ENCODE measurements around the gene PPP3R1. TPM values are rescaled to one million over a fixed set of nuclear protein-coding genes. Genes with fewer than 3 reads are reported as not detected.
A peak's percentile ranks its signal among the peaks of the same experiment; 100 is the strongest.

The PPP3R1 gene
- total RNA-seq, 1 experiment from 2014 or later = 83.8 TPM

- CTCF ChIA-PET = interaction anchor here (0.7 kb wide), 1 partner anchor 164 kb away, joined by 7 read pairs; no protein-coding TSS in a partner anchor
- BruUV-seq (replicated peaks) = no TSS peak
- POLR2A ChIA-PET (ENCODE audit: low non-redundant PET) = no interaction called here
Measured at GRCh38 chr2:68188831-68189230, 63.5 kb downstream of the PPP3R1 start.

GRCh38 chr2:68187329-68187728 lies 65.0 kb downstream of the PPP3R1 start:
- H3K4me1 ChIP-seq (ENCODE audit: insufficient read depth, low read length, poor library complexity, severe bottlenecking) = peaks cover 7% of the 10 kb centered on the region
- ChIA-PET CTCF (no interaction called here), POLR2A (ENCODE audit: low non-redundant PET) (no interaction called here)
- no peak overlapping the region for H3K27ac ChIP-seq (ENCODE audit: low read depth, low read length, poor library complexity, severe bottlenecking)
- no peak for TF ChIP-seq CTCF (conservative IDR thresholded peaks at IDR 0.05; ENCODE audit: low read depth, low read length)
- TF ChIP-seq EZH2 (IDR thresholded peaks at IDR 0.05; ENCODE audit: borderline replicate concordance, low read depth, low read length, poor library complexity, severe bottlenecking) = no peak
- H3K27me3 ChIP-seq (replicated peaks; ENCODE audit: insufficient read depth, low read depth, low read length, poor library complexity) = no peaks in the 10 kb centered on the region
- intact Hi-C loops (cut with micrococcal nuclease; ENCODE audit: unreplicated experiment) = no loop called here
- no peak for DNase-seq (ENCODE audit: low spot score)
- no peak overlapping the region for H3K4me3 ChIP-seq (ENCODE audit: low read depth, low read length, poor library complexity, severe bottlenecking)
- peaks cover 26% of the 10 kb centered on the region for H3K36me3 ChIP-seq (ENCODE audit: insufficient read depth, low read length, poor library complexity, severe bottlenecking)
- BruUV-seq (replicated peaks) = no TSS peak
- no peaks in the 10 kb centered on the region for H3K9me3 ChIP-seq (ENCODE audit: low read depth, low read length, poor library complexity, severe bottlenecking)

More at GRCh38 chr2:68188831-68189230, 63.5 kb downstream of the PPP3R1 start:
- H3K36me3 ChIP-seq (ENCODE audit: insufficient read depth, low read length, poor library complexity, severe bottlenecking) = peaks cover 19% of the 10 kb centered on the region
- H3K27me3 ChIP-seq (replicated peaks; ENCODE audit: insufficient read depth, low read depth, low read length, poor library complexity) = no peaks in the 10 kb centered on the region
- no peak overlapping the region for H3K27ac ChIP-seq (ENCODE audit: low read depth, low read length, poor library complexity, severe bottlenecking)
- no peak for DNase-seq (ENCODE audit: low spot score)
- no peaks in the 10 kb centered on the region for H3K9me3 ChIP-seq (ENCODE audit: low read depth, low read length, poor library complexity, severe bottlenecking)
- peaks cover 7% of the 10 kb centered on the region for H3K4me1 ChIP-seq (ENCODE audit: insufficient read depth, low read length, poor library complexity, severe bottlenecking)
- TF ChIP-seq CTCF (conservative IDR thresholded peaks at IDR 0.05; ENCODE audit: low read depth, low read length) = no peak
- TF ChIP-seq EZH2 (IDR thresholded peaks at IDR 0.05; ENCODE audit: borderline replicate concordance, low read depth, low read length, poor library complexity, severe bottlenecking) = no peak
- no peak overlapping the region for H3K4me3 ChIP-seq (ENCODE audit: low read depth, low read length, poor library complexity, severe bottlenecking)
- intact Hi-C loops (cut with micrococcal nuclease; ENCODE audit: unreplicated experiment) = no loop called here

- peaks cover 26% of the 10 kb centered on the region for H3K36me3 ChIP-seq (ENCODE audit: insufficient read depth, low read length, poor library complexity, severe bottlenecking)
- no peak overlapping the region for H3K4me3 ChIP-seq (ENCODE audit: low read depth, low read length, poor library complexity, severe bottlenecking)
- ChIA-PET POLR2A (ENCODE audit: low non-redundant PET) (no interaction called here), CTCF (interaction anchor here (0.6 kb wide), 2 partner anchors 11 to 106 kb away, joined by 3 to 4 read pairs; no protein-coding TSS in a partner anchor)
- no peak overlapping the region for H3K27ac ChIP-seq (ENCODE audit: low read depth, low read length, poor library complexity, severe bottlenecking)
- H3K27me3 ChIP-seq (replicated peaks; ENCODE audit: insufficient read depth, low read depth, low read length, poor library complexity) = no peaks in the 10 kb centered on the region
- peak; percentile 69 for DNase-seq (ENCODE audit: low spot score)
- H3K9me3 ChIP-seq (ENCODE audit: low read depth, low read length, poor library complexity, severe bottlenecking) = no peaks in the 10 kb centered on the region
- no TSS peak for BruUV-seq (replicated peaks)
- intact Hi-C loops (cut with micrococcal nuclease; ENCODE audit: unreplicated experiment) = no loop called here
- H3K4me1 ChIP-seq (ENCODE audit: insufficient read depth, low read length, poor library complexity, severe bottlenecking) = no peaks in the 10 kb centered on the region
- TF ChIP-seq EZH2 (IDR thresholded peaks at IDR 0.05; ENCODE audit: borderline replicate concordance, low read depth, low read length, poor library complexity, severe bottlenecking) = no peak
- peak; percentile 85 for TF ChIP-seq CTCF (conservative IDR thresholded peaks at IDR 0.05; ENCODE audit: low read depth, low read length)
Measured at GRCh38 chr2:68185541-68186164, 66.7 kb downstream of the PPP3R1 start.
